ENCODE measurements around the gene RAPGEF3.

The RAPGEF3 gene

GRCh38 chr12:47721431-47721973 lies 37.2 kb downstream of the RAPGEF3 start:
- Histone ChIP-seq H3K4me2 (ENCODE audit: low read length) (no peak overlapping the region), H3K27me3 (ENCODE audit: insufficient read depth, low read length) (no peaks in the 10 kb centered on the region), H3K79me1 (ENCODE audit: low read length) (peaks cover 4% of the 10 kb centered on the region), H2AK5ac (ENCODE audit: low read length) (no peak overlapping the region), H4K91ac (ENCODE audit: low read depth, low read length) (no peak overlapping the region), H3K4me3 (ENCODE audit: low read depth, low read length) (no peak overlapping the region), H3K9me3 (ENCODE audit: insufficient read depth, low read depth, low read length) (no peaks in the 10 kb centered on the region), H3K4ac (ENCODE audit: low read depth, low read length) (no peak overlapping the region), H3K14ac (ENCODE audit: low read length) (no peak overlapping the region), H3K27ac (ENCODE audit: low read depth, low read length) (no peak overlapping the region), H3K9ac (ENCODE audit: low read length) (no peak overlapping the region), H4K12ac (ENCODE audit: low read depth, low read length) (no peak overlapping the region), H3K18ac (ENCODE audit: low read length) (no peak overlapping the region), H3K79me2 (ENCODE audit: control insufficient read depth, insufficient read depth, low read length, poor library complexity) (no peaks in the 10 kb centered on the region), H2AFZ (ENCODE audit: insufficient read depth, low read length, poor library complexity) (no peak overlapping the region), H2BK120ac (ENCODE audit: insufficient read depth, low read length, poor library complexity) (no peak overlapping the region), H2BK12ac (ENCODE audit: low read length) (no peak overlapping the region), H3K4me1 (ENCODE audit: control insufficient read depth in 1 of 2, insufficient read depth in 2 of 2, low read length in 2 of 2) (peaks cover 6 to 12% of the 10 kb centered on the region in 2 experiments), H2BK5ac (ENCODE audit: low read depth, low read length, poor library complexity) (no peak overlapping the region), H3K36me3 (ENCODE audit: control insufficient read depth in 1 of 2, insufficient read depth in 2 of 2, low read length in 2 of 2) (no peaks in the 10 kb centered on the region), H3K23ac (ENCODE audit: low read length) (no peak overlapping the region), H4K8ac (ENCODE audit: low read depth, low read length) (no peak overlapping the region)
- DNase-seq, result no peak
- no CpG with 5 or more reads among the region's 9 CpGs for WGBS (ENCODE audit: extremely low coverage, insufficient coverage, insufficient read length)

- Histone ChIP-seq H3K4ac (ENCODE audit: low read depth, low read length) (no peak overlapping the region), H2BK12ac (ENCODE audit: low read length) (no peak overlapping the region), H2AFZ (ENCODE audit: insufficient read depth, low read length, poor library complexity) (no peak overlapping the region), H3K79me2 (ENCODE audit: control insufficient read depth, insufficient read depth, low read length, poor library complexity) (no peaks in the 10 kb centered on the region), H3K36me3 (ENCODE audit: control insufficient read depth in 1 of 2, insufficient read depth in 2 of 2, low read length in 2 of 2) (no peaks in the 10 kb centered on the region), H3K79me1 (ENCODE audit: low read length) (peaks cover 4% of the 10 kb centered on the region), H3K4me2 (ENCODE audit: low read length) (no peak overlapping the region), H2BK120ac (ENCODE audit: insufficient read depth, low read length, poor library complexity) (no peak overlapping the region), H4K12ac (ENCODE audit: low read depth, low read length) (no peak overlapping the region), H4K91ac (ENCODE audit: low read depth, low read length) (no peak overlapping the region), H2BK5ac (ENCODE audit: low read depth, low read length, poor library complexity) (no peak overlapping the region), H2AK5ac (ENCODE audit: low read length) (no peak overlapping the region), H3K27ac (ENCODE audit: low read depth, low read length) (no peak overlapping the region), H3K18ac (ENCODE audit: low read length) (no peak overlapping the region), H3K4me1 (ENCODE audit: control insufficient read depth in 1 of 2, insufficient read depth in 2 of 2, low read length in 2 of 2) (peaks cover 6 to 10% of the 10 kb centered on the region in 2 experiments), H3K14ac (ENCODE audit: low read length) (no peak overlapping the region), H3K9ac (ENCODE audit: low read length) (no peak overlapping the region), H3K4me3 (ENCODE audit: low read depth, low read length) (no peak overlapping the region), H3K23ac (ENCODE audit: low read length) (no peak overlapping the region), H4K8ac (ENCODE audit: low read depth, low read length) (no peak overlapping the region), H3K9me3 (ENCODE audit: insufficient read depth, low read depth, low read length) (no peaks in the 10 kb centered on the region), H3K27me3 (ENCODE audit: insufficient read depth, low read length) (no peaks in the 10 kb centered on the region)
- WGBS (ENCODE audit: extremely low coverage, insufficient coverage, insufficient read length), result no CpG with 5 or more reads among the region's 1 CpG
- no peak for DNase-seq
Observed at GRCh38 chr12:47718531-47718930, 40.1 kb downstream of the RAPGEF3 start.

- H4K8ac ChIP-seq (ENCODE audit: low read depth, low read length), result peak overlapping the region; percentile 42
- H3K4ac ChIP-seq (ENCODE audit: low read depth, low read length), result no peak overlapping the region
- no peaks in the 10 kb centered on the region for H3K9me3 ChIP-seq (ENCODE audit: insufficient read depth, low read depth, low read length)
- no peak overlapping the region for H3K14ac ChIP-seq (ENCODE audit: low read length)
- no peak overlapping the region for H2AK5ac ChIP-seq (ENCODE audit: low read length)
- no peaks in the 10 kb centered on the region for H3K36me3 ChIP-seq (ENCODE audit: control insufficient read depth in 1 of 2, insufficient read depth in 2 of 2, low read length in 2 of 2)
- peaks cover 3% of the 10 kb centered on the region for H3K79me1 ChIP-seq (ENCODE audit: low read length)
- H4K12ac ChIP-seq (ENCODE audit: low read depth, low read length), result no peak overlapping the region
- peaks cover 2 to 3% of the 10 kb centered on the region in 2 experiments for H3K4me1 ChIP-seq (ENCODE audit: control insufficient read depth in 1 of 2, insufficient read depth in 2 of 2, low read length in 2 of 2)
- no peak overlapping the region for H2BK5ac ChIP-seq (ENCODE audit: low read depth, low read length, poor library complexity)
- H3K4me2 ChIP-seq (ENCODE audit: low read length), result no peak overlapping the region
- no peaks in the 10 kb centered on the region for H3K79me2 ChIP-seq (ENCODE audit: control insufficient read depth, insufficient read depth, low read length, poor library complexity)
- H3K9ac ChIP-seq (ENCODE audit: low read length), result no peak overlapping the region
- peak; percentile 35 to 61 for DNase-seq
- no peak overlapping the region for H2BK120ac ChIP-seq (ENCODE audit: insufficient read depth, low read length, poor library complexity)
- H3K4me3 ChIP-seq (ENCODE audit: low read depth, low read length), result no peak overlapping the region
- no peak overlapping the region for H2BK12ac ChIP-seq (ENCODE audit: low read length)
- no peak overlapping the region for H3K27ac ChIP-seq (ENCODE audit: low read depth, low read length)
- H3K18ac ChIP-seq (ENCODE audit: low read length), result no peak overlapping the region
- H3K27me3 ChIP-seq (ENCODE audit: insufficient read depth, low read length), result no peaks in the 10 kb centered on the region
- no peak overlapping the region for H2AFZ ChIP-seq (ENCODE audit: insufficient read depth, low read length, poor library complexity)
- H4K91ac ChIP-seq (ENCODE audit: low read depth, low read length), result peak overlapping the region; percentile 29
- no peak overlapping the region for H3K23ac ChIP-seq (ENCODE audit: low read length)
- WGBS (ENCODE audit: extremely low coverage, insufficient coverage, insufficient read length), result no CpG with 5 or more reads among the region's 13 CpGs
Observed at GRCh38 chr12:47717443-47718193, 41.1 kb downstream of the RAPGEF3 start.

- no peak for DNase-seq
- no peak overlapping the region for H2BK5ac ChIP-seq (ENCODE audit: low read depth, low read length, poor library complexity)
- H3K36me3 ChIP-seq (ENCODE audit: control insufficient read depth in 1 of 2, insufficient read depth in 2 of 2, low read length in 2 of 2), result no peaks in the 10 kb centered on the region
- H3K18ac ChIP-seq (ENCODE audit: low read length), result no peak overlapping the region
- no peak overlapping the region for H3K4ac ChIP-seq (ENCODE audit: low read depth, low read length)
- H4K91ac ChIP-seq (ENCODE audit: low read depth, low read length), result no peak overlapping the region
- H3K23ac ChIP-seq (ENCODE audit: low read length), result no peak overlapping the region
- H3K14ac ChIP-seq (ENCODE audit: low read length), result no peak overlapping the region
- H3K9ac ChIP-seq (ENCODE audit: low read length), result no peak overlapping the region
- no peak overlapping the region for H3K4me3 ChIP-seq (ENCODE audit: low read depth, low read length)
- H4K12ac ChIP-seq (ENCODE audit: low read depth, low read length), result no peak overlapping the region
- H3K27ac ChIP-seq (ENCODE audit: low read depth, low read length), result no peak overlapping the region
- no peaks in the 10 kb centered on the region for H3K4me1 ChIP-seq (ENCODE audit: control insufficient read depth in 1 of 2, insufficient read depth in 2 of 2, low read length in 2 of 2)
- no peak overlapping the region for H2BK12ac ChIP-seq (ENCODE audit: low read length)
- no CpG with 5 or more reads among the region's 6 CpGs for WGBS (ENCODE audit: extremely low coverage, insufficient coverage, insufficient read length)
- no peaks in the 10 kb centered on the region for H3K79me2 ChIP-seq (ENCODE audit: control insufficient read depth, insufficient read depth, low read length, poor library complexity)
- no peak overlapping the region for H2BK120ac ChIP-seq (ENCODE audit: insufficient read depth, low read length, poor library complexity)
- no peak overlapping the region for H4K8ac ChIP-seq (ENCODE audit: low read depth, low read length)
- no peak overlapping the region for H2AK5ac ChIP-seq (ENCODE audit: low read length)
- peaks cover 3% of the 10 kb centered on the region for H3K79me1 ChIP-seq (ENCODE audit: low read length)
- no peak overlapping the region for H2AFZ ChIP-seq (ENCODE audit: insufficient read depth, low read length, poor library complexity)
- H3K9me3 ChIP-seq (ENCODE audit: insufficient read depth, low read depth, low read length), result no peaks in the 10 kb centered on the region
- H3K27me3 ChIP-seq (ENCODE audit: insufficient read depth, low read length), result no peaks in the 10 kb centered on the region
- no peak overlapping the region for H3K4me2 ChIP-seq (ENCODE audit: low read length)
Observed at GRCh38 chr12:47717046-47717442, 41.6 kb downstream of the RAPGEF3 start.

All from trophoblast cell (in vitro differentiated cells and primary cell).